Activated B cell treated with CpG ODN at 0.5 μM for 24 hours (primary cell): ENCODE results near the gene SLAMF9. TPM values are rescaled to one million over a fixed set of nuclear protein-coding genes. Genes with fewer than 3 reads are reported as not detected.
A peak's percentile ranks its signal among the peaks of the same experiment; 100 is the strongest.

Experiments used
- ATAC-seq: fragments of 200-7000 bp; cut with Tn5 transposase; one replicate; pipeline ENCODE4 v1.10.0; 2021; ENCODE audit warnings: low read depth, mild to moderate bottlenecking, moderate library complexity
- CTCF ChIA-PET: fragments of 350-600 bp; sonication (Branson Sonifier 250); formaldehyde crosslinking; loops from one replicate; lab custom pipeline; 2021; ENCODE audit warnings: antibody characterized with exemption; lab: Charles Lee
- POLR2A ChIA-PET: fragments of 350-600 bp; sonication (Branson Sonifier 250); formaldehyde crosslinking; loops from one replicate; lab custom pipeline; 2021; ENCODE audit warnings: antibody characterized with exemption; lab: Charles Lee
- DNase-seq: peaks from one replicate; pipeline ENCODE4 v3.0.0; 2022
- H3K27ac Mint-ChIP-seq: one replicate; pipeline ENCODE4 v1.8.0; 2020; ENCODE audit warnings: mixed read lengths
- H3K27me3 Mint-ChIP-seq: one replicate; pipeline ENCODE4 v1.8.0; 2021; ENCODE audit warnings: mixed read lengths
- H3K36me3 Mint-ChIP-seq: one replicate; pipeline ENCODE4 v1.8.0; 2021; ENCODE audit warnings: low read depth, mixed read lengths
- H3K4me1 Mint-ChIP-seq: one replicate; pipeline ENCODE4 v1.8.0; 2021; ENCODE audit warnings: mixed read lengths
- H3K4me3 Mint-ChIP-seq: one replicate; pipeline ENCODE4 v1.8.0; 2020; ENCODE audit warnings: mild to moderate bottlenecking, mixed read lengths
- H3K9me3 Mint-ChIP-seq: one replicate; pipeline ENCODE4 v1.8.0; 2020; ENCODE audit warnings: mixed read lengths
- CTCF ChIP-seq: fragments of 200-600 bp; IDR thresholded peaks from one replicate; pipeline ENCODE4 v1.8.0; 2022; ENCODE audit warnings: antibody characterized with exemption, mild to moderate bottlenecking
- intact Hi-C: fragments of 100-400 bp; cut with micrococcal nuclease; formaldehyde crosslinking; loops from one replicate; pipeline ENCODE4 v1.15.1; 2024
- total RNA-seq: library from RNA; stranded (reverse); gene quantifications from 2 replicates; pipeline ENCODE4 v1.2.3, GENCODE V29; 2022

Gene SLAMF9
- total RNA-seq, 1 donor from 2014 or later, result not detected

- POLR2A ChIA-PET, result no interaction called here
- Mint-ChIP-seq H3K4me1 (peaks cover 2% of the 10 kb centered on the region), H3K4me3 (no peak overlapping the region), H3K27ac (no peak overlapping the region), H3K9me3 (no peaks in the 10 kb centered on the region), H3K36me3 (no peaks in the 10 kb centered on the region), H3K27me3 (peaks cover 37% of the 10 kb centered on the region)
- DNase-seq, result no peak
- CTCF ChIA-PET, result no interaction called here
- intact Hi-C loops, result no loop called here
- no peak for TF ChIP-seq CTCF
- ATAC-seq, result no peak
Observed at GRCh38 chr1:159951016-159951415, 3.0 kb downstream of the SLAMF9 start.

DNA sequence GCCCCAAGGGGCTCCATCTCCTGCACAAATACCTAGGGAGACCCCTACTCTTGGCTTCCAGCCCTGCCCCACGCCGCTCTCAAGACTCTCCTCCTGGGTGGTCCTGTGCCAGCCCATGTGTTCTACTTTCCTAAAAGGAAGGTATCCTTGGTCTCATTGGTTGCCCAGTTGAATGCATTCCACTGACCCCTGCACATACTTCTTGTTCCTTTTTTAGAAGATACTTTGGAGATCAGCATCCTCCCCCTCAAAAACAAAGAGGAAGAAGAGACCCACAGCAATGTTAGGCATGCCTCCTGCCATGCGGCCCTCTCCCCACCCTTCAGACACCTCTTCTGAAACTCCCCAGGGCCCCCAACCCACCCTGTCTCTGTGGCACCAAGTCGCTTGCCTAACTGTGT is 4.1 kb downstream of the SLAMF9 start:
- DNase-seq (no peak), ATAC-seq (no peak)
- Mint-ChIP-seq H3K4me3 (no peak overlapping the region), H3K4me1 (peaks cover 8% of the 10 kb centered on the region), H3K36me3 (no peaks in the 10 kb centered on the region), H3K9me3 (no peaks in the 10 kb centered on the region), H3K27ac (no peak overlapping the region), H3K27me3 (peaks cover 44% of the 10 kb centered on the region)
- intact Hi-C loops, result no loop called here
- ChIA-PET POLR2A (no interaction called here), CTCF (no interaction called here)
- no peak for TF ChIP-seq CTCF

GRCh38 chr1:159949123-159949522 is 4.9 kb downstream of the SLAMF9 start:
- ChIA-PET POLR2A (no interaction called here), CTCF (no interaction called here)
- no peak overlapping the region for H3K4me3 Mint-ChIP-seq
- H3K27ac Mint-ChIP-seq, result no peak overlapping the region
- H3K9me3 Mint-ChIP-seq, result no peaks in the 10 kb centered on the region
- no peak for TF ChIP-seq CTCF
- H3K4me1 Mint-ChIP-seq, result peaks cover 11% of the 10 kb centered on the region
- peaks cover 48% of the 10 kb centered on the region for H3K27me3 Mint-ChIP-seq
- no peaks in the 10 kb centered on the region for H3K36me3 Mint-ChIP-seq
- DNase-seq (no peak), ATAC-seq (no peak)
- intact Hi-C loops, result no loop called here

- no peak overlapping the region for H3K27ac Mint-ChIP-seq
- no peak for TF ChIP-seq CTCF
- DNase-seq, result no peak
- ChIA-PET CTCF (interaction anchor here (1.2 kb wide), 1 partner anchor 60 kb away, joined by 4 read pairs; no protein-coding TSS in a partner anchor), POLR2A (no interaction called here)
- H3K27me3 Mint-ChIP-seq, result peaks cover 50% of the 10 kb centered on the region
- H3K4me1 Mint-ChIP-seq, result peaks cover 11% of the 10 kb centered on the region
- H3K4me3 Mint-ChIP-seq, result no peak overlapping the region
- H3K9me3 Mint-ChIP-seq, result no peaks in the 10 kb centered on the region
- intact Hi-C loops, result no loop called here
- no peaks in the 10 kb centered on the region for H3K36me3 Mint-ChIP-seq
- ATAC-seq, result no peak
Observed at GRCh38 chr1:159947942-159948341, 6.1 kb downstream of the SLAMF9 start.

DNA sequence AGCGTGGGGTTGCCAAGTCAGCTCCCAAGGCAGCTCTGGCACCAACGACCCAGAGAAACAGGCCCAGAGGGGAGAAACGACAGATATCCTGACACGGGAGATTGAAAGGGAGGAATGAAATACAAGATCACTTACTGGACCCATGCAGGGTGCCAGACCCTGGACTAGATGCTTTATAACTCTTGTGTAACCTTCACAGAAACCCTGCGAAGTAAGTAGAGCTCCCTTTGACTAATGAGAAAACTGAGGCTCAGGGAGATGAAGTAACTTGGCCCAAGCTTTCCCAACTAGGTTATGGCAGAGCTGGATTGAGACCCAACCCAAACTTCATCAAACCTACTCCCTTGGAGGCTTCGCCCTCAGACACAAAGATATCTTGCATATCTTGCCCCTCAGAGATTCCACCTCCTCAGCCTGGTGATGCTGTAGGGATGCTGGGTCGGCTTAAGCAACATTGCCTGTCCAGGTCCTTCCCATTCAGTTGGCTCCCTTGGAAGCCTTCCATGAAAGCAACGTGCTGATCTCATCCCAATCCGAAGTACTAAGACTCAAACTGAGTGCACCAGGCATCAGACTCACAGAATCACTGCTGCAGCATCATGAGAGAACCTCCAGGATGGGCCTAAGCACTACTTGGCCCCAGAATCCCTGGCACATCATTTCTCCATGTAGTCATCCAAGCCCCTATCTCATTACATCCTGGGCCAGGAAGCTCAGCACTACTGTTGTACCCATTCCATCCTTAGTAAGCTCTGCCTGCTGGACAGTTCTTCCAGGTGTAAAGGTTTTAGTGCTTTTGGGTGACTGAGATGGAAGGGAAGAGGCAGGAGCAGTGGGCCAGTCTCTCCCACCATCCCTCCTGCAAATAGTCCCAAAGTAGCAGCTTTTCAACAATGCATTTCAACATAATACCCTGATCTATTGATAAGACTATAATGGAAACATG is 7.5 kb downstream of the SLAMF9 start:
- H3K27me3 Mint-ChIP-seq, result peaks cover 47% of the 10 kb centered on the region
- ChIA-PET CTCF (interaction anchor here (0.8 to 1.7 kb wide), 4 partner anchors 56 to 148 kb away, joined by 4 to 7 read pairs (median 4); no protein-coding TSS in a partner anchor), POLR2A (interaction anchor here (0.9 to 3.0 kb wide), 2 partner anchors 15 to 22 kb away, joined by 3 to 12 read pairs; partner anchors contain the start of gene TAGLN2)
- no peaks in the 10 kb centered on the region for H3K9me3 Mint-ChIP-seq
- peak overlapping the region; percentile 65 for H3K4me3 Mint-ChIP-seq
- intact Hi-C loops, result no loop called here
- ATAC-seq, result no peak
- H3K27ac Mint-ChIP-seq, result no peak overlapping the region
- no peaks in the 10 kb centered on the region for H3K36me3 Mint-ChIP-seq
- DNase-seq, result no peak
- no peak for TF ChIP-seq CTCF
- peaks cover 11% of the 10 kb centered on the region for H3K4me1 Mint-ChIP-seq
